Coronary artery (tissue), 2 donors: Measurements from ENCODE around the gene GDPD5.

Experiments
- DNase-seq: peaks from one replicate; pipeline ENCODE4 v3.0.0-alpha.2; 2017; ENCODE audit warnings: low spot score
- H3K27ac ChIP-seq, 2 donors: fragments of 200-600 bp; sonication (generic); one replicate each; pipeline ENCODE4 v1.5.1; 2016 to 2019
- H3K4me3 ChIP-seq: fragments of 200-600 bp; sonication (generic); 2 replicates; pipeline ENCODE4 v1.5.1; 2016; ENCODE audit warnings: mild to moderate bottlenecking, moderate library complexity
- TF ChIP-seq, protein P1 (sequence below): fragments of 200-600 bp; sonication (generic); IDR thresholded peaks from one replicate; pipeline ENCODE4 v1.5.1; 2019; ENCODE audit warnings: antibody characterized with exemption

The GDPD5 gene

GRCh38 chr11:75470476-75471080 is 55.2 kb downstream of the GDPD5 start:
- TF ChIP-seq, protein P1, sequence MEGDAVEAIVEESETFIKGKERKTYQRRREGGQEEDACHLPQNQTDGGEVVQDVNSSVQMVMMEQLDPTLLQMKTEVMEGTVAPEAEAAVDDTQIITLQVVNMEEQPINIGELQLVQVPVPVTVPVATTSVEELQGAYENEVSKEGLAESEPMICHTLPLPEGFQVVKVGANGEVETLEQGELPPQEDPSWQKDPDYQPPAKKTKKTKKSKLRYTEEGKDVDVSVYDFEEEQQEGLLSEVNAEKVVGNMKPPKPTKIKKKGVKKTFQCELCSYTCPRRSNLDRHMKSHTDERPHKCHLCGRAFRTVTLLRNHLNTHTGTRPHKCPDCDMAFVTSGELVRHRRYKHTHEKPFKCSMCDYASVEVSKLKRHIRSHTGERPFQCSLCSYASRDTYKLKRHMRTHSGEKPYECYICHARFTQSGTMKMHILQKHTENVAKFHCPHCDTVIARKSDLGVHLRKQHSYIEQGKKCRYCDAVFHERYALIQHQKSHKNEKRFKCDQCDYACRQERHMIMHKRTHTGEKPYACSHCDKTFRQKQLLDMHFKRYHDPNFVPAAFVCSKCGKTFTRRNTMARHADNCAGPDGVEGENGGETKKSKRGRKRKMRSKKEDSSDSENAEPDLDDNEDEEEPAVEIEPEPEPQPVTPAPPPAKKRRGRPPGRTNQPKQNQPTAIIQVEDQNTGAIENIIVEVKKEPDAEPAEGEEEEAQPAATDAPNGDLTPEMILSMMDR: no peak
- H3K4me3 ChIP-seq: no peak overlapping the region
- no peak overlapping the region for H3K27ac ChIP-seq
- DNase-seq: no peak

- Histone ChIP-seq H3K4me3 (no peak overlapping the region), H3K27ac (no peak overlapping the region)
- TF ChIP-seq, protein P1: no peak
- no peak for DNase-seq
Observed at GRCh38 chr11:75469785-75470405, 55.8 kb downstream of the GDPD5 start.

DNA sequence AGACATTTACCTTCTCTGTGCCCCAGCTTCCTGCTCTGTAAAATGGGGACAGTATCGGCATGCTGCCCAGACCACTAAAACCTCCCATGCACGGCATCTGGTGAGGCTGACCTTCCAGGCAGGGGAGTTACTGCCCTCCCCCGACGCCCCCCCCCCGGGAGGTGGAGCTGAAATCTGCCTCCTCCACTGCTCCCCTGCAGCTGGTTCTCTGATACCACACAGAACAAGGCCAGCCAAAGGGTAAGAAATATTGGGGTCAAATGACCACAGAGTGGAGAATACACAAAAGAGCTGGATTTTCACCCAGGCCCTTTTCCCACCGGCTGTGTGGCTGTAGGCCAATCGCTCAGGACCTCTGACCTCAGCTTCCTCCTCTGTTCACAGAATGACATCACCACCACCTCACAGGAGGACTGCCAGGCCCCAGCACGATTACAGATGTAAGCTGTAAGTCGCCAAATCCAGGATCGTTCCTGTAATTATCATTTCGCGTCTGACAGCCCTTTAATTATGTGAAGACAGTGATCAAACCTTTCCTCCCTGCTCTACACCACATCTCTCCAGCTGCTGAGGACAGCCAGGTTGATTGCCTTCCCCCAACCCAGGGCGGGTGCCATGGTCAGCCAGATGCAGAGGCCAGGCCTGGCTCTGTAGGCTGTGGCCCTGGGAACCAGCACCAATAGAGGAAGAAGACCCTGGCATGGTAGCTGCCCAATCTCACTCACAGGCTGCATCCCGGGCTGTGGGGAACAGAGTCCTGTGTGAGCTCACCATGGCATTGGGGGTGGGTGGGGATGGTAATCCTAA is 57.0 kb downstream of the GDPD5 start:
- peak overlapping the region in 1 of 2 donors; percentile 12 for H3K27ac ChIP-seq
- DNase-seq: no peak
- no peak overlapping the region for H3K4me3 ChIP-seq
- TF ChIP-seq, protein P1: no peak

DNA sequence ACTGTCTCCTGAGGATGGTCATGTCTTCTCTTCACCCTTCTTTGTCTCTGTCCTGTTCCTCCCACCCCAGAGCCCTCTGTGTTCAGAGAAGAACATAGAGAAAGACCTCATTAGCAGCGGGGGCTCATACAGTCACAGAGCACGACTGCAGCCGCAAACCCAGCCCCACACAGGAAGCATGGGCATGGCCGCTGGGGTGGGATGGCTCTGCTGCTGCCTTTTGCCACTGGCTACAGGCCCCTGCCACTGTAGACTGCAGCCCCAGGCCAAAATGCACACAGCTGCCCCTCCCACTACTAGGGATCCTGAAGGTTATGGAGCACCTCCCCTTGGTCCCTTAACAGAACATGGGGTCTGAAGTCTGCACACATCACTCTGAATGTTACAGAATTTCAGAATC is 57.9 kb downstream of the GDPD5 start:
- H3K4me3 ChIP-seq: no peak overlapping the region
- no peak overlapping the region for H3K27ac ChIP-seq
- no peak for DNase-seq

GRCh38 chr11:75467311-75467710 is 58.4 kb downstream of the GDPD5 start:
- no peak for DNase-seq
- H3K4me3 ChIP-seq: no peak overlapping the region
- TF ChIP-seq, protein P1: no peak

More for the DNA sequence above, 57.9 kb downstream of the GDPD5 start:
- TF ChIP-seq, protein P1: no peak

GRCh38 chr11:75465701-75466531 is 59.8 kb downstream of the GDPD5 start:
- peak overlapping the region in 1 of 2 donors; percentile 11 for H3K27ac ChIP-seq
- DNase-seq: no peak
- no peak overlapping the region for H3K4me3 ChIP-seq
- TF ChIP-seq, protein P1: no peak

More at GRCh38 chr11:75467311-75467710, 58.4 kb downstream of the GDPD5 start:
- H3K27ac ChIP-seq: no peak overlapping the region
